ENCODE results near the gene SEC22A.

SEC22A gene

GRCh38 chr3:123290107-123290930 lies 88.6 kb downstream of the SEC22A start:
- H3K4me3 ChIP-seq (ENCODE audit: low read length) = no peak overlapping the region
- DNase-seq (ENCODE audit: low read depth) = no peak
- no peak for TF ChIP-seq CTCF (IDR thresholded peaks at IDR 0.05; ENCODE audit: insufficient read depth, low read depth, low read length, missing control alignments)

GRCh38 chr3:123290962-123291361 lies 89.2 kb downstream of the SEC22A start:
- DNase-seq (ENCODE audit: low read depth) = no peak
- no peak overlapping the region for H3K4me3 ChIP-seq (ENCODE audit: low read length)
- TF ChIP-seq CTCF (IDR thresholded peaks at IDR 0.05; ENCODE audit: insufficient read depth, low read depth, low read length, missing control alignments) = no peak

- no peak for DNase-seq (ENCODE audit: low read depth)
- TF ChIP-seq CTCF (IDR thresholded peaks at IDR 0.05; ENCODE audit: insufficient read depth, low read depth, low read length, missing control alignments) = no peak
- H3K4me3 ChIP-seq (ENCODE audit: low read length) = no peak overlapping the region
Observed at GRCh38 chr3:123291404-123291803, 89.7 kb downstream of the SEC22A start.

GRCh38 chr3:123292321-123293310 lies 90.9 kb downstream of the SEC22A start:
- no peak overlapping the region for H3K4me3 ChIP-seq (ENCODE audit: low read length)
- DNase-seq (ENCODE audit: low read depth) = no peak
- no peak for TF ChIP-seq CTCF (IDR thresholded peaks at IDR 0.05; ENCODE audit: insufficient read depth, low read depth, low read length, missing control alignments)

- TF ChIP-seq CTCF (IDR thresholded peaks at IDR 0.05; ENCODE audit: insufficient read depth, low read depth, low read length, missing control alignments) = no peak
- H3K4me3 ChIP-seq (ENCODE audit: low read length) = no peak overlapping the region
- no peak for DNase-seq (ENCODE audit: low read depth)
Observed at GRCh38 chr3:123294296-123294938, 92.7 kb downstream of the SEC22A start.

GRCh38 chr3:123295171-123295900 lies 93.6 kb downstream of the SEC22A start:
- no peak for TF ChIP-seq CTCF (IDR thresholded peaks at IDR 0.05; ENCODE audit: insufficient read depth, low read depth, low read length, missing control alignments)
- no peak overlapping the region for H3K4me3 ChIP-seq (ENCODE audit: low read length)
- no peak for DNase-seq (ENCODE audit: low read depth)

Measured in epithelial cell of esophagus (primary cell).